HT-29 (cell line): ENCODE results near the gene MCAT. TPM values are rescaled to one million over a fixed set of nuclear protein-coding genes. Genes with fewer than 3 reads are reported as not detected.
A peak's percentile ranks its signal among the peaks of the same experiment; 100 is the strongest.

ENCODE experiments used
- DNase-seq: peaks from one replicate; pipeline ENCODE4 v3.0.0-alpha.2; 2015; ENCODE audit warnings: low spot score
- total RNA-seq: library from RNA; depleted of rRNA; stranded (reverse); fragments of >200 nt; shearing (Covaris generic); gene quantifications from 2 replicates; pipeline ENCODE4 v1.2.3, GENCODE V29; 2014

Gene MCAT
- total RNA-seq, 1 experiment from 2014 or later = 40.9 TPM

DNA sequence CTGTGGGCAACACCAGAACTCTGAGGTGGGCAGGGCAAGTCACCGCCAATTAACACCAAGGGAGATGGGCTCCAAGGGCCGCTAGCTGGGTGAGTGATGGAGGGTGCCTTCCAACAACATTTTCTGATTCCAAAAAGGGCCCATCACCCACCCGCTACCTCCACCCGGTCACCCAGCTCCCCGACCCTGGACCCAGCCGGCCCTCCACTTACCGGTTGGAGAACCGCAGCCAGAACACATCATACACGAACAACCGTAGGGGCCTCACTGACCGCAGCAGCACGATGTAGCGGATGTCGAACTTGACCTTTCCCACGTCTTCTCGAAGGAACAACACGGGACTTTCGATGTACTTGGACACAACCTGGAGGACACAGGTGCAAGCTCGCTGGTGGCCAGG is 29.0 kb upstream of the MCAT start:
- DNase-seq = no peak

DNA sequence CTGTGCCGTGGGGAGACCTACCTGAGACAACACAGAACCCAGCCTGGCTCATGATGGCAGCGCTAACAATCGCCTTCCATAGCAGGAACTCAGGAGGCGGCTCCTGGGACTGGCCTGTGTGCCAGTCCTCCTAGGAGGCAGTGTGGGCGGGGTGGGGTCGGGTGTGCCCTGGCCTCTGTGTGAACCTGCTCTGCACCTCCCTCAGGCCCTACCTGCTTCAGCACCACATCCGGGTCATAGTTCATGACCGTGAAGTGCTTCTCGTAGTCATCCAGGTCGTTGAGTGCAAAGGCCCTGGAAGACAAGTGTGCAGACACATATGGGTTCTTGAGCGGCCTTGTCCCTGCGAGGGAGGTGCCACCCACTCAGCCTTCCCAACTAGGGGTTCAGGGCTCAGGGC is 28.4 kb upstream of the MCAT start:
- DNase-seq = no peak

DNA sequence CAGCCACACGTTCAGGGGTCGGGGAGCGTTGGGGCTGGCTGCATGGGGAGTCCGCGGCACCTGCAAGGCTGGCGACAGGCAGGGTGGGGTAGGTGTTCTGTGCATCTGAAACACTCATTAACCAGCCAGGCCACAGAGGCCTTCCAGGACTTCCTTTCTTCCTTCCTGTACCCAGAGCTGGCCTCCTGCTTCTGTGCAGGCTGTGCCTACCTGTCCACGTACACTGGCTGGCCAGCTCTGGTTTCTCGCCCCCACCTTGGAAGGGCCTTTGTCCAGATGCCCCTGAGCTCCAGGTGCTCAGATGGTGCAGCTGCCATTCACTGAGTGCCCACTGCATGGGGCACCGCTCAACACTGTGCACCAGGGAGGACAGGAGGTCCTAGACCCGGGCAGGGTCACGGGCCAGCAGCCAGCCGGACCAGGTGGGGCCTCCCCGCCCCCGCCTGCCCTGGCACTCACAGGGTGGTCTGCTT is 27.9 kb upstream of the MCAT start:
- no peak for DNase-seq

GRCh38 chr22:43170131-43170480 is 26.9 kb upstream of the MCAT start:
- DNase-seq = no peak

DNA sequence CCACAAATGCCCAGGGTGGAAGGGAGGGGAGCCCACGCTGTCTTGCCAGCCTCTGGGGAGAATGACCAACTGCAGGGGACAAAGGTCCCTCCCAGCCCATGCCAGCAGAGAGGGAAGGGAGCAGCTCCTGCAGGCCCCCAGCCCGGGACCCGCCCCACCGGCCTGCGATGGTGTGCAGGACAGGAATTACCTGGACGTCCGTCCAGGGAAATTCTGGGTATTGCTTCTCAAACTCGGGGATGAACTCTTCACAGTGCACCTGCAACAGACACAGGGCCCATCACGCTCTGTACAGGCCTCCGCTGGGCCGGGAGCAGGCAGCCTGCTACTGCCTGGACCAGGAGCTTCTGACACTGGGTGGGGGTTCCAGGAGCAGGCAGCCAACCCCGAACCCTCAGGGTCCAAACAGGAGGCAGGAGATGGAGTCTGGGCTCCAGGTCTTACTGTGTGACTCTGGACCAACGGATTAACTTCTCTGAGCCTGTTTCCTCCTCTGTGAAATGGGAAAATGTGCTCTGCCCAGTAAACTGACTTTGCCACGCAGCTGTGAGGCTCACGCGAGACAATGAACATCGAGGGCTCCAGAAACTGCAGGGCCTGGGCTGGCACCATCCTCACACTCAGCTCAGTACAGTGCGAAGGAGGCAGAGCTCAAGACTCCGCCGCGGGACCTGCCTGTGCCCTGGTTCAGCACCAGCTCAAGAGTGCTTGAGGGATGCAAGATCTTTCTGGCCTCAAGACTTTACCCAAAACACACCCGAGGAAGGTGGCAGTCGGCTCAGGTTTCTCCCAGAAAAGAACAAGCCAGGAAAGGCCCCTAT is 26.3 kb upstream of the MCAT start:
- DNase-seq = no peak

DNA sequence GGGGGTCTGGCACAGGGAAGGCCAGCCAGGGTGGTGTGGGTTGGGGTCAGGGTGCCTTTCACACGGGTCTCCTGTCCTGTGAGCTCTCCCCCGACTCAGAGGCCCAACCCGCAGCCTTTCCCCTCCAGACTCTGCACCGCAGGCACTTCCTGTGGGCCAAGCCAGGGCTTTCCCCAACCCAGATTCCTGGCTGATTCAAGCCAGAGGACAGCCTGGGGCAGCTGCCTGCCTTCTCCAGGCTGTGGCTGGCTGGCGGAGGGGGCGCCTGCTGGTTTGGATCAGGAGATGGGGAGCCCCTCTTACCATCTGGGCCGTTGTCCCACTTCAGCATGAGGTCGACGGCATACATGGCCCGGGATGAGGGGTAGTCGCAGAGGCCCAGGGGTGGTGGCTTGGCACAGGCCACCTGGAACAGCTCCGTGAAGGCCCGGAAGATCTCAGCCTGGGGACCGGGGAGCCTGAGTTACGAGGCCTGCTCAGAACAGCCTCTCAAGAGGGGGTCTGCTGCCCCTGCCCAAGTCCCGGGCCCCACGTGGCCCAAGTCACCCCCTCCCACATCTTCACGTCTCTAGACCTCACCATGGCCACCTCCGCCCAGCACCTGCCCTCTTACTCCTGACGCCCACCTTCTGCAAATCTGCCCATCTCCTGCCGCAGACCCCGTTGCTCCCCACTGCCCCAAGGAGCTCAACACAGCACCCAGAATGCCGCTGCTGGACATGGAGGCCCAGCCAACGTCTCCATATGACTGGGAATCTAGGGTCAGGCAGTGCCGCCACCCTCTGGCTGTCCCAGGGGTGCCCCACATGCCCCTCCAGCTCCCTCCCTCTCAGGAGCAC is 25.5 kb upstream of the MCAT start:
- no peak for DNase-seq

GRCh38 chr22:43167001-43167589 is 23.9 kb upstream of the MCAT start:
- no peak for DNase-seq

DNA sequence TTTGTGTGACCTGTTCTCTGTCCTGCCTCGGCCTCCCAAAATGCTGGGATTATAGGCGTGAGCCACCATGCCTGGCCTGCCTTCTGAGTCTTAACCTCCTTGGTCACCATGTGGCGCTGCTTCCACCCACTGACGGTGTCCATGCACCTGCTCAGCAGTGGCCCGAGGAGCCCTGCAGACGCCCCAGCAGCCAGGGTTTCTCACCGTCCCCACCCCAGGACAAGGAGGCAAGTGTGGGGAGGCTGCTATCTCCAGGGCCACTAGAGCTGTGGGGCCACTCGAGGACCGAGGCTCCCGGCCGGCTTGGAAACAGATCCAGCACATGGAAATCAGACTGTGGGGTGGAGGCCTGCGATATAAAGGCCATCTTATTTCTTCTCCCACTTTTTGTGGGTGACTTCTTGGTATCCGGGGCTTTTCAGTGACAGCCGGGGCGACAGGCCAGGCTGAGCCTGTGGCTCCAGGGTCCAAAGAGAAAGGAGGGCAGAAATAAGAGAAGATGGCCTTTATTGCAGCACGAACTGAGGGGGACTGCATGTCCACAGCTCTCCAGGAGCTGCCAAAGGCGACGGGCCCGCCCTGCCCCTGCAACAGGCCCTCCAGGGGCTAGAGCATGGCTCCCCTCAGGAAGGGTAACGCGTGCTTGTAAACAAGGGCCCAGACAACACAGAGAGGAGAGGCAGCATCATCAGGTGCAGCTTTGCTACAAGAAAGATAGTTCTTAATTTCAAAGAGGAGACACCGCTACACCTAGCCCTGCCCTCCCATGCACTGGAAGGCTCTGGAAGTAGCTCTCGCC is 23.1 kb upstream of the MCAT start:
- DNase-seq = no peak

GRCh38 chr22:43164636-43165035 is 21.4 kb upstream of the MCAT start:
- no peak for DNase-seq

DNA sequence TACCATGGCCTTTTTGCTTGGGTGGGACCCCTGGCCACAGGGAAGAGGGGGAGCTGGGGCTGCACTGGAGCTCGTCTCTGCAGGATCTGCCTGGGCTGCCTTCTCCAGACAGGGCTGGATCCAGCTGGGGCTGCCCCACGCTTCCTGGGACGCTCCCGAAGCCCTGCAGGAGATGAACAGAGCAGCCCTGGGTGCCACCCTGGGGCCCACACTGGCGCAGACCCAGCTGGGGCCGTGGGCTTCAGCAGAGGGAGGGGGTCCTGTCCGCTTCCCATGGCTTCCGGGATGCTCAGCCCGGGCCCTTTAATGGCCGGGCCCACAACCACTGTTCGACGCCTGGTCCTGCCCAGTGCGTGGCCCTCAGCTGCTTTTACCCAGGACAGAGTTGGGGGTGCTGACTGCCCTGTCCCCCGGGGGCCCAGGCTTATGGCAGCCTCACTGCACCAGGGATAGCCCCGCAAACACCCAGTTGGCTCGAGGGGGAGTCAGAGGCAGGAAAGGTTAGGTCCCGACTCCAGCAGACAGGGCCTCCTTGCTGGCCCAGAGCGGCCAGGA is 20.1 kb upstream of the MCAT start:
- DNase-seq = no peak

DNA sequence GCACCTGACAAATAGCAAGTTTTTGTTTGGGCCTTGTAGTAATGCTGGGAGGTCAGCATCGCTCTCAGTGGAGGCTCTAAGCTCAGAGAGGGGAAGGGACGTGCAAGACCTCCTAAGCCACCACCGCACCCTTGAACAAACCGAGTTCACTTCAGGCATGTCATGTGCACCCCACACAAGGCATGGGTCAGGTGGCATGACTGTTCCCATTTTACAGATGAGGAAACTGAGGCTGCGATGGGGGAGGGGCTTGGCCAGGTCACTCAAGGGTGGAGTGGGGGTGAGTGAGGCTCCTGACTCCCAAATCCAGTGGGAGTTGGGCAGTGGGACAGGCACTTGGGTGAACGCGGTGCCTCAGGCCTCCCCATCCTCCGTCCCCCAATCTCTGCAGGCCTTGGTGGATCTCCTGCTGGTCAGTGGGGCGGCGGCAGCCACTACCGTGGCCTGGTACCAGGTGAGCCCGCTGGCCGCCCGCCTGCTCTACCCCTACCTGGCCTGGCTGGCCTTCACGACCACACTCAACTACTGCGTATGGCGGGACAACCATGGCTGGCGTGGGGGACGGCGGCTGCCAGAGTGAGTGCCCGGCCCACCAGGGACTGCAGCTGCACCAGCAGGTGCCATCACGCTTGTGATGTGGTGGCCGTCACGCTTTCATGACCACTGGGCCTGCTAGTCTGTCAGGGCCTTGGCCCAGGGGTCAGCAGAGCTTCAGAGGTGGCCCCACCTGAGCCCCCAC is 19.4 kb upstream of the MCAT start:
- DNase-seq = no peak

DNA sequence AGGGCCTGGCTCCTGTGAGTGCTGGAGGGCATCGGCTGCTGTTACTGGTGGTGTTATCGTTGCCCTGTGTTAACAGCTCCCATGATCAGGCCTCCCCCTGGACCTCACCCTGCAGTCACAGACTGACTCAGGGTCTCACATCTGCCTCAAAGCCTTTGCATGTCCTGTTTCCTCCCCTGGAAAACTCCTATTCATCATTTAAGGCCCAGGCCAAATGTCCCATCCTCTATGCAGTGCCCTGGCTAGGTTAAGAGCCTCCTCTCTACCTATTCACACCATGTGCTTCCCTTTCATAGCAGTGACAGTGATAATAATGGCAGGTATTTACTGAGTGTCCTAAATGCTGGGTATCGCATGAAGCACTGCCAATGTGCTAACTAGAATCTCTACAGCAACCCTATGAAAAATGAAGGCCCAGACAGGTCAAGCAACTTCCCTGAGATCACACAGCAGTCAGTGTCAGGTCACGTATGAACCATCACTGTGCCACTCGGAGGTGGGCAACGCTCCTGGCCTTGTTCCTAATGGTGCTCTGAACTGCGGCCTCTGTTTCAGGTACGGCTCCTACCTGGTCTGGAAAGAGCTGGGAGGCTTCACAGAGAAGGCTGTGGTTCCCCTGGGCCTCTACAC is 17.4 kb upstream of the MCAT start:
- no peak for DNase-seq

- peak; percentile 40 for DNase-seq
These were observed 16.4 kb upstream of the MCAT start for GRCh38 chr22:43159484-43160178.

DNA sequence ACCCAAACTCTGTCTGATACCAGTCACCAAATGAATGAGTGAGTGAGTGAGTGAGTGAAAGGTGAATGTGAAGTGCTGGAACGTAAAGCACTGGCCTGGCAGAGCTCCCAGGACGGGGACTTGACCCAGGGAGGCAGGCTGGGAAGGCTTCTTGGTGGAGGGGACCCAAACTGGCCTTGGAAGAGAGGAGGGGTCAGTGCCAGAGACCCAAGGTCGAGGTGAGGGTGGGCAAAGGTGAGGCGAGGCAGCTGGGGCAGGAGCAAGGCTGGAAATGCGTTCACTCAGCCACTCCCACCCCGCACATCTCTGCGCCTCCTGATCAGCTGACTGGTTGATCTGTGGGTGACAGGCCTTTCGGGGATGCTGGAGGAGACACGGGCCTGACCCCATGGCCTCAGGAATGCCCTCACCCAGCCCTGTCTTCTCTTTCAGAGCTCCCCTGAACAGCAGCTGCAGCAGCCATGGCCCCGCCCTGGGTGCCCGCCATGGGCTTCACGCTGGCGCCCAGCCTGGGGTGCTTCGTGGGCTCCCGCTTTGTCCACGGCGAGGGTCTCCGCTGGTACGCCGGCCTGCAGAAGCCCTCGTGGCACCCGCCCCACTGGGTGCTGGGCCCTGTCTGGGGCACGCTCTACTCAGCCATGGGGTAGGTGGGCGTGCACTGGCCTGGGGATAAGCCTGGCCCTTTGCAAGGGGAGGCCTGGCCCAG is 15.7 kb upstream of the MCAT start:
- no peak for DNase-seq

DNA sequence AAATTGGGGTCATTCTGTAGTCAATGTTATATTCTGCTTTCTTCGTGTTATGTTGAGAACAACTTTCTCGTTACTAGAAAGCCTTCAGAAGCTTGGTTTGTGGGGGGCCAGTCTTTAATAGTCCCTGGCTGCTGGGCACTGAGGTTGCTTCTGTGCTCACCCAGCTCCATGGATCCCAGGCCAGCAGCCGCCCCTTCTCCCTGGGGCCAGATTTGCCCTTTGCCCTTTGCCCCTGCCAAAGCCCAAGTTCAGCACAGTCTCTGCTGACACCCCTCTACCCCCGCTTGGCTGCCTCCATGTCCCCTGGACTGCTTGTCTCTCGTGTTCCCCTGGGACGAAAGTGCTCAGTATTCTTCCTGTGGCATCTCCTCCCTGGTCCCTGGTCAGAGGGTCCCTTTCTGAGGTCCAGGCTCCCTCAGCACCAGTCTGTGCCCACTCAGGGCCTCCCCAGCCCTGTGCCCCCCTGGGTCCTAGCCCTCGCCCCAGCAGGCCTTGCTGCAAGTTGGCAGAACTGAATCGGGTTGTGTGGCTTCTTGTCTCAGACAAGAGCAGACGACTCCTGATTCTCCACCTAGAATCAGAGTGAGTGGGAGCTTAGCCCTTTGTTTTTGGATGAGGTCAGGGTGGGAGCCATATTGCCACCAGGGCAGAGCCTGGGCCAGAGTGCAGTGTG is 14.8 kb upstream of the MCAT start:
- DNase-seq = no peak

- no peak for DNase-seq
These were observed 13.2 kb upstream of the MCAT start for GRCh38 chr22:43156413-43156812.

DNA sequence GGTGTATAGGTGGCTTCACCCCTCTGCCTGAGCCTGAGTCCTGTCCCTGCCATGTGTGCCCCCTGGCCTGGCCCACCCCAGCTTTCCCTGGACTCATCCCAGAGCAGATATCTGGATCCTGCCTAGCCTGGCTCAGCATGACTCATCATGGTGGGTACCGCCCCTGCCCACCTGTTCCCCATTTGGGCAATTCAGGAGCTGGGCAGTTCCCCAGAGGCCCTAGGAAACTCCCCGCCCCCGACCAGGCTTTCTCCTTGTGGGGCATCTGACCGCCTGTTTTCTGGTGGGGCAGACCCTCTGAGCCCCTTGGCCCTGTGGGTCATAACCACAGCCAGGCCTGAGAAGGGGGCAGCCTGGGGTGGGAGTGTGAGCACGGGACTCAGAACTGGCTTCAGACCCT is 12.6 kb upstream of the MCAT start:
- no peak for DNase-seq

DNA sequence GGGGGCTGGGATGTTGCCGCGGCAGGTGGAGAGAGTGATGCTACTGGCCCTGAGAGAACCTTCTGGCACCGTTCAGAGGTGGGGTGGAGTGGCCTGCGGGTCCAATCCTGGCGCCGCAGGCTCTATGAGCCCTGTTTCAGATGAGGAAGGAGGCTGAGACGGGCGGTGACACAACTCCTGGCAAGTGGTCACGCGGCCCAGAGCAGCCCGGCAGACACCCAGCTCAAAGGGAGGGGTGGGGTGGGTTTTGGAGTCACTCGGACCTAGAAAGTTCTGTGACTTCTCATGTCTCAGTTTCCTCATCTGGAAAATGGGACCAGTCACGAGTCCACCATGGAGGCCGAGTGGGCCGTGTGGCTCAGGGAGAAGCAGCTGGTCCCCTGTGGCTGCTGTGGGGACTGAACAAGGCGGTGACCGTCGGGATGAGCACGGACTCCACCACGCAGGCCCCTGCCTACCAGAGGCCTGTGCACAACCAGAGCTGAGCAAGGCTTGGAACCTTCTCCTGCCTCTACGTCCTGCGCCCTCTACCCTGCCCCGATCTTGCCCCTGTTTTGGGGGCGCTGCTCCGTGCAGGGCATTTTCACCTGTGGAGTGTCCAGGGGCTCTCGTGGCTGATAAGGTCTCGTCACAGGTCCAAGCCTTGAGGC is 11.8 kb upstream of the MCAT start:
- peak; percentile 35 for DNase-seq
